Brain pericyte (primary cell): ENCODE measurements around the gene GNAI2.
"Not testable (repeated sequence)": the region's sequence is repeated elsewhere in the genome, so short reads cannot be mapped to it uniquely, and the experiment has no call there.

ENCODE experiments used
- DNase-seq: peaks from one replicate; pipeline ENCODE4 v3.0.0-alpha.2; 2012; ENCODE audit warnings: low read depth, low spot score

Gene GNAI2

DNA sequence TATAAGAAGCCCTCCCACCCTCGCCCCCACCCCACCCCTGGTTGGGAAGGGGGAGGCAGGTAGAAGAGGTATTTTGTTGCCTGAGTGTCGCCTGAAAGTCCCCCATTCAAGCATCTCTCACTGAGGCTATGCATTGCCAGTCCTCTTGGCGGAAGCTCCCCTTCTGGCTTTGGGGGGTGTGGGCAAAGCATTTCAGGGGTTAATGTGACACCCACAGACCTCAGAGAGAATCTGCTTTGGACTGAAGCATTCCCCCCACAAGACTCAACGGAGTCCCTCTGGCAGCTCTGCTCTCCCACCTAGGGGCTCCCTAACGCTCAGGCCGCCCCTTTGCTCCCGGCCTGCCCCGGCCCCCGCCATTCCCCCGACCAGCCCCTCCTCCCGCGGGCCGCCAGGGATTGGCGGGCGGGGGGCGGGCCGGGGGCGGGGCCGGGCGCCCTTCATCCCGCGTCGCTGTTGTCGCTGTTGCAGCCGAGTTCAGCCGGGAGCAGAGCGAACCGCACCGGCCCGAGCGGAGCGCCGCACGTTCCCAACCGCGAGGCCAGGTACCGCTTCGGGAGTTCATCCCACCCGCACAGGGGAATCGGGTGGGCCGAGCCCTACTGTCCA is 31.1 kb upstream of the GNAI2 start, which contains the start of gene SLC38A3:
Gene SLC38A3 (plus strand): TSS at position 468 of the 609 bp plus-strand sequence. CDS start 8,929 bp downstream, outside the sequence.
- no peak for DNase-seq

DNA sequence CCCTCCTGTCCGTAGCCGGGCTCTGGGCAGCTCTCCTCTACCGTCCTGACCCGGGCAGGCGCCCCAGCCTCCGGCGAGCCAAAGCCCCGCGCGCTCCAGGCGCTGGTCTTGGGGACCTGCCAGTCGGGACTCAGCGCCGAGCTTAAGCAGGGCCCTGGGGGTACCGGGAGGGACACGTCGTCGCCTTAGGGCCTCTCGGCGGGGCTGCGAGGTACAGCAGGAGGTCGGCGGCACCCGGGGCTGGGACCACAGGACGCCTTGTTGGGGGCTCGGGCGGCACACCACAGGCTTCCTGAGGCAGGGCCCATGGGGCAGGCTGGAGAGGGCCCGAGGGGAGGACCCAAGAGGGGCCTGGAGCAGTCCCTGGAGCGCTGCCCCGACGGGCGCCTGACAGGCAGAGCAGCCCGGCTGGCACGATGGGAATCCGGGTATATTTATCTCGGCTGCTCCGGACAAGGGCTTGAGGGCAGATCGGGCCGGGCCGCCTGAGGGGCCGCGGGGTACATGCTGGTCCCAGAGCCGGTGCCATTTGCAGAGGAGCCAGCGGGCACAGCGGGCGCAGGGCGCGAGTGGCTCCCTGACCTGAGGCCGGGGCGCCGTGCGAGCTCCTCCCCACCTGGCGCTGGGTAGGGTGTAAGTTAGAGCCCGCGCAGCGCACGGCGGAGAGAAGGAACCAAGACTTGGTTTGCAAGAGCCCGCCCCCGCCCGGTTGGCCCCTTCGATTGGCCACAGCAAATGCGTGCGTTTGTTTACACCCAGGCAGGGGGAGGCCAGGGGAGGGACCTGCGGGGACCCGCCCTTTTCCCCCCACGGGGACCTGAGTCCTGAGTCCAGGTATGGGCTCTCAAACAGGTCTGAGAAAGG is 30.4 kb upstream of the GNAI2 start:
- DNase-seq = no peak

DNA sequence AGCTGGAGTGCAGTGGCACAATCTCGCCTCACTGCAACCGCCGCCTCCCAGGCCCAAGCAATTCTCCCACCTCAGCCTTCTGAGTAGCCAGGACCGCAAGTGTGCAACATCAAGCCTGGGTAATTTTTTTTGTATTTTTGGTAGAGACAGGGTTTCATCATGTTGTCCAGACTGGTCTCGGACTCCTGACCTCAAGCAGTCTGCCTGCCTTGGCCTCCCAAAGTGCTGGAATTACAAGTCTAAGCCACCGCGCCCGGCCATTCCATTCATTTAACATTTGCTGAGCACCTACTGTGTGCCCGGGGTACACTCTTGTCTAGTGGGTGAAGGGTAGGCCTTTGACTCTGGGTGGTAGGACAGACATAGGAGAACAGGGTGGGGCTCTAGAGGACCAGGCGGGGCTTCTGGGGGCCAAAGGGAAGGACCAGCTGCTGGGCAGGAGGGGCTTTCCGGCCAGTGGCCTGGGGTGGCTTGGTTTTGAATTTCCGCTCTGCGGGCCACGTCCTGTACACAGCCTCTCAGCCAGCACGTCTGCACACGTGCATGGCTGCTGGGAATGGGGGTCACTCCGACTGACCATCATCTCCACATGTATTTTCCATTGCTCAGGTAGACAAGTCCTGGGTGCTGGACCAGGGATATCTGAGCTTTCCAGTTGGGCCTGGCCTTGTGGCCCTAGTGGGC is 28.5 kb upstream of the GNAI2 start:
- DNase-seq = no peak

- DNase-seq = no peak
Observed at GRCh38 chr3:50208677-50209344, 27.2 kb upstream of the GNAI2 start.

- DNase-seq = no peak
Observed at GRCh38 chr3:50210176-50210509, 25.9 kb upstream of the GNAI2 start.

GRCh38 chr3:50210510-50211367 is 25.3 kb upstream of the GNAI2 start:
- no peak for DNase-seq

GRCh38 chr3:50211368-50211717 is 24.7 kb upstream of the GNAI2 start:
- DNase-seq = not testable (repeated sequence)

DNA sequence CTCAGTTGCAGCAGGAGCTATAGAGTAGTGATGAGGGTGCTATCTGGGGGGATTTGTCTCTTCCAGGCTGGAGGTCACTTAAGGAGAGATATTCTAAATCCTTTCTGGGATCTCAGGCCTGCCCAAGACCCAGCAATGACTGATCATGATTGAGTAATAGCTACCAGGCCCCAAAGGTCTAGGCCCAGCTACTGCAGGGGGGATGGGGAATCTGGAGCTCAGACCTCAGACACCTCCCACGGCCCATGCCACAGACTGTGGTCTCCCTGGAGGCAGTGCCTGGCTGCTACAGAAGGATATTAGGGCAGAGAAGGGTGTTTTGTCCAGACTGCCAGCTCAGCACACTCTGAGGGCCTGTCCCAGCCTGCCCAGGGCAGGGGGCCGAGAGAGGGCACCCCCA is 24.1 kb upstream of the GNAI2 start:
- DNase-seq = no peak

DNA sequence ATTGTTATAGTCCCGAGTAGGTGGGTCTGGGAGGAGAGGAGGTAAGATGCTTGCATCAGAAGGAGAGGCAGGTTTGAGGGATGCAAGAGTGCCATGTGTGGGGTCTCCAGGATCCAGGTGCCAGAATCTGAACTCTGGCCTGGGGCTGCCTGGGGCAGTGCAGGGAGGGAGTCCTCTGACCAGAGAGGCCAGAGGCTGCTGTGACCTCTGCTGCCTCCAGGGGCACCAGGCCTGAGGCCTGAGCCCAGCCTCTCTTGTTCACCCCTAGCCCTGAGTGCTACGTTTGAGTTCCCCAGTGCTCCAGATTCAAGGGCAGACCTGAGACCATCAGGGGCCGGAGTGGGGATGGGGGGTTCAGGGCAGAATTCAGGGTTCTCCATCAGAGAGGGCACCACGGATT is 23.5 kb upstream of the GNAI2 start:
- no peak for DNase-seq

DNA sequence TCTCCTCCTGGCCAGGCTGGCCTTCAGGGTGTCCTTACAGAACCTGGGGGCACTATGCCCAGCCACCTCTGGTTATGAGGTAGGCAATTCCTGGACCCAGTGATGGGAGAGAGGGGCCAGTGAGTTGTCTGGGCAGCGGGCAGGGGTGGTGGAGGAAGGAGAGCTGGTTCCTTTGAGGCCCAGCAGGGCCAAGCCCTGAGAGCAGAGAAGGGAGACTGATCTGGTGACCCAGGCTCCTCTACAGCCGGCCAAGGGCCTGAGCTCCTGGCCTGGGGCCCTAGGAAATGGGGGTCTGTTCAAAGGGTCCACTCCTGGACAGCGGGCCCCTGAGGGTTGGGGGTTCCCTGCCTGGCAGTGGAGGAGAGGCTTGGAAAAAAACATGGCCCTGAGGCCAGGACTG is 23.0 kb upstream of the GNAI2 start:
- no peak for DNase-seq

DNA sequence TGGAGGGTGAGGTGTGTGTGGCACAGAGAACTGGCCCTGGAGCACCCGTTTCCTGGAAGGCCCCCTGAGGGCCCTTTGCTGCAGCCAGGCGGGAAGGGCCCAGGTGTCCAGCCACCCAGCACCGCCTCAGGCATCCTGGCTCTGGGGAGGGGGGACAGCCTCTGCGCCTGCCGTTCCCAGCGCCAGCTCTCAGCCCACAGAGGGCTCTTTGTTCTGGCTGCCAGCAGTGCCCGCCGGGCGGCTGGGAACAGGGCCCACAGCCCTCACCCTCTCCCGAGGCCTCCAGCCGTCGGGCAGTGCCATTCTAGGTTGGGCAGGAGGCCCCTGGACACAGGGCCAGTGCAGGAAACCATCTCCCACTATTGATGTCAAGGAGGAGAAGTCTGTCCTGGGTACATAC is 22.6 kb upstream of the GNAI2 start:
- no peak for DNase-seq

- DNase-seq = no peak
Observed at GRCh38 chr3:50214824-50215223, 21.2 kb upstream of the GNAI2 start.

DNA sequence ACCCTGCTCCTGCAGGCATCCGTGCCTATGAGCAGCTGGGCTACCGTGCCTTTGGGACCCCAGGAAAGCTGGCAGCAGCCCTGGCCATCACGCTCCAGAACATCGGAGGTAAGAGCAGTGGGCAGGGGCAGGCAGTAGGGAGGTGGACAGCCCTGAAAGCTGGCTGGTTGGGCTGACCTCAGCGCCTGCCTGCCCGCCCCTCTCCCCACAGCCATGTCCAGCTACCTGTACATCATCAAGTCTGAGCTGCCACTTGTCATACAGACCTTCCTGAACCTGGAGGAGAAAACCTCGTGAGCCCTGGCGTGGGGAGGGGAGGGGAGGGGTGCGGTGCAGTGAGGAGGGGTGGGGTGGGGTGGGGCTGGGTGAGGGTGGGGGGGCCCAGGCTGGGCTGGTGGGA is 20.5 kb upstream of the GNAI2 start:
- no peak for DNase-seq

DNA sequence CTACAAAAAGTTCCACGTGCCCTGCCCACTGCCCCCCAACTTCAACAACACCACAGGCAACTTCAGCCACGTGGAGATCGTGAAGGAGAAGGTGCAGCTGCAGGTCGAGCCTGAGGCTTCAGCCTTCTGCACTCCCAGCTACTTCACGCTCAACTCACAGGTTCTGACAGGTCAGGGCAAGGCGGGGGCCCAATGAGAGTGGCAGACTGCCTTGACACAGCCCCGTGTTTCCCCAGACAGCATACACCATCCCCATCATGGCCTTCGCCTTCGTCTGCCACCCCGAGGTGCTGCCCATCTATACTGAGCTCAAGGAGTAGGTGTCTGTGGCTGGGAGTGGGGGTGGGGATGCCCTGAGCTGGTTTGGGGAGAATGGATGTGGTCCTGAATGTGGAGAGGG is 18.3 kb upstream of the GNAI2 start:
- no peak for DNase-seq

- no peak for DNase-seq
Observed at GRCh38 chr3:50218448-50218847, 17.6 kb upstream of the GNAI2 start.

DNA sequence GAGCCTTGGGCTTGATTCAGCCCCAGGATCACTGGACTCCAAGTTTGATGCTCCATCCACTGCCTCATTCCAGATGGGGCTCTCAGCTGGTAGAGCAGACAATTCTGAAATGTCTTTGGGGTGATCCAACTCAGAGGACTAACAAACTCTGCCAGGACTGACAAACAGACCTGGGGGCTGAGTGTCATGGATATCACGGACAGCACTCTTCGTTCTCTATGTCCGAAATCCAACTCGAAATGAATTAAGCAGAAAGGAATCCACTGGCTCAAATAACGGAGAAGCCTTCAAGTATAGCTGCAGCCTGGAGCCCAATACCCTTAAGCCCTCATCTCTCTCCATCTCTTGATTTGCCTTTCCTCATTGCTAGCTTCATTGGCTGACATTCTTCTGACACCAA is 16.7 kb upstream of the GNAI2 start:
- no peak for DNase-seq

GRCh38 chr3:50220109-50220508 is 15.9 kb upstream of the GNAI2 start:
- DNase-seq = no peak

GRCh38 chr3:50221051-50221410 is 15.0 kb upstream of the GNAI2 start:
- no peak for DNase-seq

DNA sequence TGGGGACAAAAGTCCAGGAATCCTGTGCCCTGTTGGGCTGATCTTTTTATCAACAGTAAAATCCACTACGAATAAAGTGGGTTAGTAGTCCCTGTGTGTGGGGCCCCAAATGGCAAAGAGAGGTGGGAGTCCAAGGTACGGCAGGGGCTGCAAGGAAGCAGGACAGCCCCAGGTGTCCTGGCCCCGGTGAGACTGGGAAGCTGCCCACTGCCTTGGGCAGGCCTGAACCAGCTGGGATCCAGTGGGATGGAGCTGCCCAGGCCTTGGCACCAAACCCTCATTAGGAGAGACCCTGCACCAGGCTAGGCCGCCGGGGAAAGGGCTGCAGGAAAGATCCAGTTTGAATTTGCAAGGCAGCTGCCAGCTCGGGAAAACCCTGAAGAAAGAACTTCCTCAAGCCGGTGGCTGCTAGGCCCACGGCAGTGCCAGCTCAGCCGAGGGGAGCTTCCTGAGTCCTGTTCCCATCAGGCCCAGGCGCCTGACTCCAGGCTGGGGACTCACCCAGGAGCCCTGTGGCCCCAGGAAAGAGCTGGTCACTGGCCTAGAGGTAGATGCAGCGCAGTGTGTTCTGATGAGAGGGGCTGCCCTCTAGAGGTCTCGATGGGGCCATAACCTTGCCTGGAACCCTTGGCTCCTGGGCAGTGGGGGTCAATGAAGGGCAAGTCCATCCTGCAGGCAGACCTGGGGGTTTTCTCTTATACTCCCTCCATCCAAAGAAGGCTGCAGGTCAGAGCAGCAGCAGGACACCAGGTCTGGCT is 14.4 kb upstream of the GNAI2 start:
- no peak for DNase-seq

DNA sequence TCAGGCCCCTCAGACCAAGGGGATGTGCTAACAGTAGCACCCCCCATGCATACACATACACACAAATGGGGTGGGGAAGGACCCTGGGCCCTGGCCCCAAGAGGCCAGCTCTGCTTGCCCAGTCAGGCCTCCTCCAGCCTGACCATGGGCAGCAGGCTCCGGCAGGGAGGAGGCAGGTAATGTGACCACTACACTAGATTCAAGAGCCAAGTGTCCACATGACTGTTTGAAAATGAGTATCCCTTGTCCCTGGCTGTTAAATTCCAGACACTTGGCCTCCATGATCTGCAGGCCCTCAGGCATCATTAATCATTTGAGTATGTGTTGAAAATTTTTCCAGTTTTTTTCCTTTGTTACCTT is 13.9 kb upstream of the GNAI2 start:
- DNase-seq = no peak

DNA sequence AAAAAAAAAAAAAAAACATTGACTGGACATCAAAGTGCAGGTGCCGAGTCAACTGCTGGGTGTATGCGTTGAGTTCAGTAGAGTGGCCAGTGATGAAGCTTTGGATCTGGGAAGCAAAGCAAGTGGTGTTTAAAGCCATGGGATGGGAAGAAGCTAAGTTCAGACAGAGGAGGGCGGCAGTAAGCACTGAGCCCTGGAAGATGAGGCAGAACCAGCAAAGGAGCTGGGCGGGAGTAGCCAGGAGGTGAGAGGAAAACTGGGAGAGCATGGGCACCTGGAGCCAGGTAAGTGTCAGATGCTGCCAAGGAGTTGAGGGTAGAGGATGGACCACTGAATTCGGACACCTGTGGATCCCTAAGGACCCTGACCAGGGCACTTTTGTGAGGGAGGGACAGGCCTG is 11.4 kb upstream of the GNAI2 start:
- no peak for DNase-seq
